GM12878 (cell line): ENCODE data around the gene ERBB3.

Source experiments
- BCL11A ChIP-seq: IDR thresholded peaks from 2 replicates; pipeline ENCODE4 v1.6.1; 2011; ENCODE audit warnings: low read depth, low read length
- NRF1 ChIP-seq: conservative IDR thresholded peaks from 2 replicates; pipeline ENCODE4 v1.6.1; 2011; ENCODE audit warnings: mild to moderate bottlenecking, low read depth, low read length, improper control_type of control experiment
- SIN3A ChIP-seq: IDR thresholded peaks from 2 replicates; pipeline ENCODE4 v1.6.1; 2012; ENCODE audit warnings: low read depth, low read length, improper control_type of control experiment
- SMC3 ChIP-seq: IDR thresholded peaks from 2 replicates; pipeline ENCODE4 v1.6.1; 2011; ENCODE audit warnings: low read length, improper control_type of control experiment, borderline replicate concordance
- TF ChIP-seq, protein P1 (sequence below), 3 experiments: IDR thresholded peaks in 2 of 3; conservative IDR thresholded peaks in 1 of 3; 2 replicates each; pipeline ENCODE4 v1.5.1; 2011; ENCODE audit warnings: low read depth in 3 of 3, low read length in 3 of 3, mild to moderate bottlenecking in 3 of 3, control low read depth in 2 of 3, moderate library complexity in 2 of 3, inconsistent platforms in 1 of 3, mixed read lengths in 1 of 3; ENCODE audit not compliant: control insufficient read depth in 2 of 3, insufficient read depth in 1 of 3; ENCODE audit errors: extremely low read depth in 1 of 3

GRCh38 chr12:56074396-56074795, 5.6 kb upstream of the ERBB3 start:
- TF ChIP-seq, protein P1, sequence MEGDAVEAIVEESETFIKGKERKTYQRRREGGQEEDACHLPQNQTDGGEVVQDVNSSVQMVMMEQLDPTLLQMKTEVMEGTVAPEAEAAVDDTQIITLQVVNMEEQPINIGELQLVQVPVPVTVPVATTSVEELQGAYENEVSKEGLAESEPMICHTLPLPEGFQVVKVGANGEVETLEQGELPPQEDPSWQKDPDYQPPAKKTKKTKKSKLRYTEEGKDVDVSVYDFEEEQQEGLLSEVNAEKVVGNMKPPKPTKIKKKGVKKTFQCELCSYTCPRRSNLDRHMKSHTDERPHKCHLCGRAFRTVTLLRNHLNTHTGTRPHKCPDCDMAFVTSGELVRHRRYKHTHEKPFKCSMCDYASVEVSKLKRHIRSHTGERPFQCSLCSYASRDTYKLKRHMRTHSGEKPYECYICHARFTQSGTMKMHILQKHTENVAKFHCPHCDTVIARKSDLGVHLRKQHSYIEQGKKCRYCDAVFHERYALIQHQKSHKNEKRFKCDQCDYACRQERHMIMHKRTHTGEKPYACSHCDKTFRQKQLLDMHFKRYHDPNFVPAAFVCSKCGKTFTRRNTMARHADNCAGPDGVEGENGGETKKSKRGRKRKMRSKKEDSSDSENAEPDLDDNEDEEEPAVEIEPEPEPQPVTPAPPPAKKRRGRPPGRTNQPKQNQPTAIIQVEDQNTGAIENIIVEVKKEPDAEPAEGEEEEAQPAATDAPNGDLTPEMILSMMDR (IDR thresholded peaks at IDR 0.05 in 2 of 3, conservative IDR thresholded peaks at IDR 0.05 in 1 of 3; ENCODE audit: control insufficient read depth in 2 of 3, extremely low read depth in 1 of 3, insufficient read depth in 1 of 3, low read depth in 3 of 3, low read length in 3 of 3), result no peak
- no peak for TF ChIP-seq SIN3A
- no peak for TF ChIP-seq NRF1
- no peak for TF ChIP-seq BCL11A
- TF ChIP-seq SMC3, result no peak
